ENCODE data around the gene CMTM8. TPM values are rescaled to one million over a fixed set of nuclear protein-coding genes. Genes with fewer than 3 reads are reported as not detected.

Gene CMTM8
- total RNA-seq, 2 donors from 2014 or later = 11.7 to 14.2 TPM

- intact Hi-C loops (cut with DNase I) = no loop called here
- H3K9ac ChIP-seq (ENCODE audit: low read depth in 2 of 2, low read length in 2 of 2) = no peak overlapping the region
- H3K4me1 ChIP-seq = no peaks in the 10 kb centered on the region
- H3K27me3 ChIP-seq = no peaks in the 10 kb centered on the region
- no peaks in the 10 kb centered on the region for H3K36me3 ChIP-seq
- no peak for DNase-seq
- H3K9me3 ChIP-seq = no peaks in the 10 kb centered on the region
- H3K27ac ChIP-seq = no peak overlapping the region
- no peak for TF ChIP-seq CTCF (IDR thresholded peaks at IDR 0.05)
- no peak overlapping the region for H3K4me3 ChIP-seq
Observed at GRCh38 chr3:32316976-32317375, 78.5 kb downstream of the CMTM8 start.

GRCh38 chr3:32319607-32320006 is 81.1 kb downstream of the CMTM8 start:
- Histone ChIP-seq H3K9me3 (no peaks in the 10 kb centered on the region), H3K27me3 (no peaks in the 10 kb centered on the region), H3K4me1 (no peaks in the 10 kb centered on the region), H3K9ac (ENCODE audit: low read depth in 2 of 2, low read length in 2 of 2) (no peak overlapping the region), H3K4me3 (no peak overlapping the region), H3K27ac (no peak overlapping the region), H3K36me3 (no peaks in the 10 kb centered on the region)
- intact Hi-C loops (cut with DNase I) = no loop called here
- no peak for TF ChIP-seq CTCF (IDR thresholded peaks at IDR 0.05)
- no peak for DNase-seq

GRCh38 chr3:32320080-32320479 is 81.6 kb downstream of the CMTM8 start:
- H3K4me3 ChIP-seq = no peak overlapping the region
- DNase-seq = no peak
- intact Hi-C loops (cut with DNase I) = no loop called here
- no peak for TF ChIP-seq CTCF (IDR thresholded peaks at IDR 0.05)
- H3K9me3 ChIP-seq = no peaks in the 10 kb centered on the region
- H3K36me3 ChIP-seq = no peaks in the 10 kb centered on the region
- no peak overlapping the region for H3K27ac ChIP-seq
- no peaks in the 10 kb centered on the region for H3K4me1 ChIP-seq
- H3K9ac ChIP-seq (ENCODE audit: low read depth in 2 of 2, low read length in 2 of 2) = no peak overlapping the region
- H3K27me3 ChIP-seq = no peaks in the 10 kb centered on the region

- H3K4me1 ChIP-seq = no peaks in the 10 kb centered on the region
- no peak for TF ChIP-seq CTCF (IDR thresholded peaks at IDR 0.05)
- no peak overlapping the region for H3K4me3 ChIP-seq
- no peak overlapping the region for H3K27ac ChIP-seq
- no peaks in the 10 kb centered on the region for H3K36me3 ChIP-seq
- H3K9ac ChIP-seq (ENCODE audit: low read depth in 2 of 2, low read length in 2 of 2) = no peak overlapping the region
- intact Hi-C loops (cut with DNase I) = no loop called here
- DNase-seq = no peak
- H3K27me3 ChIP-seq = no peaks in the 10 kb centered on the region
- H3K9me3 ChIP-seq = no peaks in the 10 kb centered on the region
Observed at GRCh38 chr3:32321095-32321790, 82.8 kb downstream of the CMTM8 start.

- H3K27me3 ChIP-seq = no peaks in the 10 kb centered on the region
- H3K36me3 ChIP-seq = no peaks in the 10 kb centered on the region
- intact Hi-C loops (cut with DNase I) = no loop called here
- H3K4me3 ChIP-seq = no peak overlapping the region
- H3K4me1 ChIP-seq = no peaks in the 10 kb centered on the region
- no peak overlapping the region for H3K9ac ChIP-seq (ENCODE audit: low read depth in 2 of 2, low read length in 2 of 2)
- TF ChIP-seq CTCF (IDR thresholded peaks at IDR 0.05) = no peak
- no peaks in the 10 kb centered on the region for H3K9me3 ChIP-seq
- H3K27ac ChIP-seq = no peak overlapping the region
- no peak for DNase-seq
Observed at GRCh38 chr3:32322311-32322710, 83.8 kb downstream of the CMTM8 start.

Measured in colonic mucosa (tissue), 4 donors.